K562 (cell line): ENCODE measurements around the gene GZMM. TPM values are rescaled to one million over a fixed set of nuclear protein-coding genes. Genes with fewer than 3 reads are reported as not detected.

Experiments used
- EP300 ChIP-seq: IDR thresholded peaks from 2 replicates; pipeline ENCODE4 v1.6.1; 2012; ENCODE audit warnings: low read length, improper control_type of control experiment
- HNRNPL ChIP-seq: fragments of 200-400 bp; formaldehyde crosslinking; IDR thresholded peaks from 2 replicates; pipeline ENCODE4 v1.6.1; 2017; ENCODE audit warnings: low read depth, mild to moderate bottlenecking, low read length
- KDM1A ChIP-seq, 2 experiments: fragments of 450-650 bp; IDR thresholded peaks; 2 replicates each; pipeline ENCODE4 v1.6.1; 2016; ENCODE audit warnings: mild to moderate bottlenecking in 2 of 2
- MYC ChIP-seq, 2 experiments: fragments of 250-450 bp in 1 of 2; sonication (Bioruptor Pico) in 1 of 2; IDR thresholded peaks; 2 replicates each; pipeline versions ENCODE4 v1.5.1 to v1.6.1; 2012 to 2021; ENCODE audit warnings: low read depth in 2 of 2, borderline replicate concordance in 1 of 2, improper control_type of control experiment in 1 of 2, low read length in 1 of 2, mild to moderate bottlenecking in 1 of 2, moderate library complexity in 1 of 2
- NRF1 ChIP-seq, 2 experiments: fragments of 450-650 bp; IDR thresholded peaks in 1 of 2; conservative IDR thresholded peaks in 1 of 2; 2 replicates each; pipeline ENCODE4 v1.6.1; 2014; ENCODE audit warnings: mild to moderate bottlenecking in 2 of 2
- RBBP5 ChIP-seq: fragments of 200-600 bp; sonication (generic); IDR thresholded peaks from 2 replicates; pipeline ENCODE4 v1.6.1; 2012; ENCODE audit warnings: borderline replicate concordance, mild to moderate bottlenecking, low read length, control low read depth, inconsistent platforms; ENCODE audit not compliant: insufficient read depth, poor library complexity, severe bottlenecking
- RCOR1 ChIP-seq, 2 experiments: IDR thresholded peaks; 2 replicates each; pipeline ENCODE4 v1.6.1; 2012; ENCODE audit warnings: low read depth in 2 of 2, low read length in 2 of 2, borderline replicate concordance in 1 of 2, improper control_type of control experiment in 1 of 2
- RUNX1 ChIP-seq: sonication (generic); IDR thresholded peaks from 2 replicates; pipeline ENCODE4 v1.6.1; 2016; ENCODE audit warnings: antibody characterized with exemption, low read depth
- ZKSCAN1 ChIP-seq: fragments of 150-350 bp; IDR thresholded peaks from 2 replicates; pipeline ENCODE4 v1.6.1; 2016; ENCODE audit warnings: low read depth, low read length
- polyA plus RNA-seq, 8 experiments: library from polyadenylated mRNA; depleted of rRNA in 4 of 8; stranded (reverse) in 5 of 8; unstranded in 3 of 8; fragments of >200 nt; fragmentation: Nextera tagmentation in 2 of 8; fragmentation: Illumina TruSeq in 1 of 8; extraction: Ambion mirVana in 2 of 8; extraction: Trizol in 1 of 8; gene quantifications; 2 replicates each; pipeline versions ENCODE4 v1.2.1 to v1.2.3, GENCODE V29; 2011 to 2014; ENCODE audit warnings: inconsistent platforms in 1 of 8, missing spikeins in 1 of 8
- total RNA-seq, 7 experiments: library from RNA; depleted of rRNA in 6 of 7; stranded (reverse); fragments of >200 nt in 6 of 7; fragmentation: Illumina TruSeq in 2 of 7; extraction: Trizol in 2 of 7; gene quantifications; 2 replicates each; pipeline versions ENCODE4 v1.2.1 to v1.2.3, GENCODE V29; 2011 to 2021; ENCODE audit warnings: low replicate concordance in 1 of 7
- TF ChIP-seq, protein P1 (sequence below), 2 experiments: IDR thresholded peaks in 1 of 2; conservative IDR thresholded peaks in 1 of 2; 2 replicates each; pipeline ENCODE4 v1.6.1; 2016; ENCODE audit warnings: low read depth in 2 of 2, mild to moderate bottlenecking in 1 of 2, missing compliant biosample characterization in 1 of 2, missing genetic modification characterization in 1 of 2, moderate library complexity in 1 of 2
- TF ChIP-seq, protein P2 (sequence below), 2 experiments: fragments of 150-350 bp in 1 of 2; IDR thresholded peaks; 2 replicates each; pipeline ENCODE4 v1.6.1; 2012 to 2016; ENCODE audit warnings: low read depth in 2 of 2, low read length in 2 of 2, mild to moderate bottlenecking in 1 of 2, moderate library complexity in 1 of 2
- TF ChIP-seq, protein P3 (sequence below): sonication (generic); formaldehyde crosslinking; IDR thresholded peaks from 2 replicates; pipeline ENCODE4 v1.8.1; 2023; ENCODE audit warnings: mild to moderate bottlenecking, missing genetic modification reagents
- TF ChIP-seq, protein P4 (sequence below): sonication (generic); IDR thresholded peaks from 2 replicates; pipeline ENCODE4 v1.6.1; 2016

Gene GZMM
- total and polyA plus RNA-seq, 9 of the 15 experiments (the other 6 are each of a cell fraction or from before 2014, with no cell fraction given) = 0.08 to 2.6 (median 0.70) TPM; not detected in 2

DNA sequence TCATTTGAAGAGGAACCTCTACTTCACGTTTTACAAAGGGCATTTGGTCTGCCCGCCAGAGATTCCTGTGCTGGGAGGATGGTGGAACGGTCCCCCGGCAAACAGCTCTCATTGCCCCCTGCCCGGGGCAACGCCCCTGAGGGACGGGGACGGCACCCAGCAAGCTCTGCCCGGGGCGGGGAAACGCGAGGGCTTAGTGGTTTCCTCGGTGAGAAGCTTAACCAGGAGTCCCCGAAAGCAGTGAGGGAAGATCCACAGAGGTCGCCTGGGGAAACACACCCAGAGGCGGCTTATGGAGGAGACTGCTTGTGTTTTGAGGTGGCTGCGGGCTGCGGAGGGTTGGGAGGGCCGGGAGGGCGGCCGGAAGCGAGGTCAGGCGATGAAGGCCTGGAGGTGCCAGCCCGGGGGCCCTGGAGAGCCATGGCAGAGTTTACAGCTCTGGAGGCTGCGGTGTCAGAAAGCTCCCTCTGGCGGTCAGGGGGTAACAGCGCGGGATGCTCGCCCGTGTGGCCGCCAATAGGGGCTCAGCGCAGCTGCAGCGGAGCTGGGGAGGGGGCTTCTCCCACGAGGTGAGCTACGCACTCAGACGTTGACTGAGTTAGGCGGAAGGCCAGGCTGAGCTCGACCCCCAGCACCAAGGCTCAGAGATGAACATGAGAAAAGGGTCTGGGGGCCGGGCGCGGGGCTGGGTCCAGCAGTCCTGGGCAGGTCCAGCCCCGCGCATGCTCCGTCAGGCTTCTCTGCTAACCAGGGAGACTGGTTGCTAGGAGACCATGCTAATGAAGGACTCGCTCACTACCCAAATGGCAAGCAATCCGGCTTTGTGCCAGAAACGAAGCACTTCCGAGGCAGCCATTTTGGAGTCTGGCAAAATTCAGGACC is 37.2 kb upstream of the GZMM start (continued):
- TF ChIP-seq, protein P1, sequence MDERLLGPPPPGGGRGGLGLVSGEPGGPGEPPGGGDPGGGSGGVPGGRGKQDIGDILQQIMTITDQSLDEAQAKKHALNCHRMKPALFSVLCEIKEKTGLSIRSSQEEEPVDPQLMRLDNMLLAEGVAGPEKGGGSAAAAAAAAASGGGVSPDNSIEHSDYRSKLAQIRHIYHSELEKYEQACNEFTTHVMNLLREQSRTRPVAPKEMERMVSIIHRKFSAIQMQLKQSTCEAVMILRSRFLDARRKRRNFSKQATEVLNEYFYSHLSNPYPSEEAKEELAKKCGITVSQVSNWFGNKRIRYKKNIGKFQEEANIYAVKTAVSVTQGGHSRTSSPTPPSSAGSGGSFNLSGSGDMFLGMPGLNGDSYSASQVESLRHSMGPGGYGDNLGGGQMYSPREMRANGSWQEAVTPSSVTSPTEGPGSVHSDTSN (CRISPR knock-in tag; IDR thresholded peaks at IDR 0.05; ENCODE audit: low read depth) = no peak
- TF ChIP-seq, protein P1 (tag; conservative IDR thresholded peaks at IDR 0.05; ENCODE audit: low read depth) = no peak
- peak; percentile 96 to 97 for TF ChIP-seq NRF1 (conservative IDR thresholded peaks at IDR 0.05 in 1 of 2, IDR thresholded peaks at IDR 0.05 in 1 of 2)
- TF ChIP-seq RCOR1 (IDR thresholded peaks at IDR 0.05; ENCODE audit: borderline replicate concordance in 1 of 2, low read depth in 2 of 2, low read length in 2 of 2) = peak; percentile 69 to 94; a peak in 2 of 4 replicates
- peak; percentile 26; the same call in 1 of the 2 replicates for TF ChIP-seq HNRNPL
- peak; percentile 40; the same call in 1 of the 2 replicates for TF ChIP-seq MYC (IDR thresholded peaks at IDR 0.05; ENCODE audit: low read depth, low read length)
- TF ChIP-seq MYC (CRISPR knock-in tag; IDR thresholded peaks at IDR 0.05; ENCODE audit: borderline replicate concordance, low read depth) = no peak
- no peak for TF ChIP-seq RBBP5
- peak; percentile 39; the same call in 1 of the 2 replicates for TF ChIP-seq ZKSCAN1
- TF ChIP-seq KDM1A (IDR thresholded peaks at IDR 0.05) = peak in 1 of 2 experiments; percentile 74; a peak in 2 of 4 replicates
- no peak for TF ChIP-seq RUNX1
- TF ChIP-seq EP300 = 0 out of 2 replicates have a peak, but pooled peaks have one; percentile 39
- TF ChIP-seq, protein P2, sequence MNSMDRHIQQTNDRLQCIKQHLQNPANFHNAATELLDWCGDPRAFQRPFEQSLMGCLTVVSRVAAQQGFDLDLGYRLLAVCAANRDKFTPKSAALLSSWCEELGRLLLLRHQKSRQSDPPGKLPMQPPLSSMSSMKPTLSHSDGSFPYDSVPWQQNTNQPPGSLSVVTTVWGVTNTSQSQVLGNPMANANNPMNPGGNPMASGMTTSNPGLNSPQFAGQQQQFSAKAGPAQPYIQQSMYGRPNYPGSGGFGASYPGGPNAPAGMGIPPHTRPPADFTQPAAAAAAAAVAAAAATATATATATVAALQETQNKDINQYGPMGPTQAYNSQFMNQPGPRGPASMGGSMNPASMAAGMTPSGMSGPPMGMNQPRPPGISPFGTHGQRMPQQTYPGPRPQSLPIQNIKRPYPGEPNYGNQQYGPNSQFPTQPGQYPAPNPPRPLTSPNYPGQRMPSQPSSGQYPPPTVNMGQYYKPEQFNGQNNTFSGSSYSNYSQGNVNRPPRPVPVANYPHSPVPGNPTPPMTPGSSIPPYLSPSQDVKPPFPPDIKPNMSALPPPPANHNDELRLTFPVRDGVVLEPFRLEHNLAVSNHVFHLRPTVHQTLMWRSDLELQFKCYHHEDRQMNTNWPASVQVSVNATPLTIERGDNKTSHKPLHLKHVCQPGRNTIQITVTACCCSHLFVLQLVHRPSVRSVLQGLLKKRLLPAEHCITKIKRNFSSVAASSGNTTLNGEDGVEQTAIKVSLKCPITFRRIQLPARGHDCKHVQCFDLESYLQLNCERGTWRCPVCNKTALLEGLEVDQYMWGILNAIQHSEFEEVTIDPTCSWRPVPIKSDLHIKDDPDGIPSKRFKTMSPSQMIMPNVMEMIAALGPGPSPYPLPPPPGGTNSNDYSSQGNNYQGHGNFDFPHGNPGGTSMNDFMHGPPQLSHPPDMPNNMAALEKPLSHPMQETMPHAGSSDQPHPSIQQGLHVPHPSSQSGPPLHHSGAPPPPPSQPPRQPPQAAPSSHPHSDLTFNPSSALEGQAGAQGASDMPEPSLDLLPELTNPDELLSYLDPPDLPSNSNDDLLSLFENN (IDR thresholded peaks at IDR 0.05; ENCODE audit: low read depth in 2 of 2, low read length in 2 of 2) = 0 out of 4 replicates have a peak, but pooled peaks of 1 of the 2 experiments have one; percentile 0
- TF ChIP-seq, protein P3, sequence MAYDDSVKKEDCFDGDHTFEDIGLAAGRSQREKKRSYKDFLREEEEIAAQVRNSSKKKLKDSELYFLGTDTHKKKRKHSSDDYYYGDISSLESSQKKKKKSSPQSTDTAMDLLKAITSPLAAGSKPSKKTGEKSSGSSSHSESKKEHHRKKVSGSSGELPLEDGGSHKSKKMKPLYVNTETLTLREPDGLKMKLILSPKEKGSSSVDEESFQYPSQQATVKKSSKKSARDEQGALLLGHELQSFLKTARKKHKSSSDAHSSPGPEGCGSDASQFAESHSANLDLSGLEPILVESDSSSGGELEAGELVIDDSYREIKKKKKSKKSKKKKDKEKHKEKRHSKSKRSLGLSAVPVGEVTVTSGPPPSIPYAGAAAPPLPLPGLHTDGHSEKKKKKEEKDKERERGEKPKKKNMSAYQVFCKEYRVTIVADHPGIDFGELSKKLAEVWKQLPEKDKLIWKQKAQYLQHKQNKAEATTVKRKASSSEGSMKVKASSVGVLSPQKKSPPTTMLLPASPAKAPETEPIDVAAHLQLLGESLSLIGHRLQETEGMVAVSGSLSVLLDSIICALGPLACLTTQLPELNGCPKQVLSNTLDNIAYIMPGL (CRISPR knock-in tag) = no peak
- TF ChIP-seq, protein P4, sequence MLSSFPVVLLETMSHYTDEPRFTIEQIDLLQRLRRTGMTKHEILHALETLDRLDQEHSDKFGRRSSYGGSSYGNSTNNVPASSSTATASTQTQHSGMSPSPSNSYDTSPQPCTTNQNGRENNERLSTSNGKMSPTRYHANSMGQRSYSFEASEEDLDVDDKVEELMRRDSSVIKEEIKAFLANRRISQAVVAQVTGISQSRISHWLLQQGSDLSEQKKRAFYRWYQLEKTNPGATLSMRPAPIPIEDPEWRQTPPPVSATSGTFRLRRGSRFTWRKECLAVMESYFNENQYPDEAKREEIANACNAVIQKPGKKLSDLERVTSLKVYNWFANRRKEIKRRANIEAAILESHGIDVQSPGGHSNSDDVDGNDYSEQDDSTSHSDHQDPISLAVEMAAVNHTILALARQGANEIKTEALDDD = peak; percentile 60; the same call in 1 of the 2 replicates
